ENCODE results near the gene MAEA. TPM values are rescaled to one million over a fixed set of nuclear protein-coding genes. Genes with fewer than 3 reads are reported as not detected.

MAEA gene
- total and polyA plus RNA-seq, 4 donors = 20.9 to 33.9 (median 29.8) TPM

GRCh38 chr4:1302159-1302558 is 12.5 kb downstream of the MAEA start (continued):
- TF ChIP-seq TAF1 (conservative IDR thresholded peaks at IDR 0.05) = no peak
- no peak for TF ChIP-seq MAX (IDR thresholded peaks at IDR 0.05)

GRCh38 chr4:1305261-1305711 is 15.6 kb downstream of the MAEA start:
- H3K4me3 ChIP-seq (ENCODE audit: low read depth in 1 of 3, low read length in 3 of 3) = no peak overlapping the region
- TF ChIP-seq MAX (IDR thresholded peaks at IDR 0.05) (no peak), NR2F2 (IDR thresholded peaks at IDR 0.05) (no peak), REST (IDR thresholded peaks at IDR 0.05) (no peak), YY1 (IDR thresholded peaks at IDR 0.05) (no peak), FOXA1 (IDR thresholded peaks at IDR 0.05) (no peak), RXRA (IDR thresholded peaks at IDR 0.05) (no peak), SP1 (IDR thresholded peaks at IDR 0.05) (no peak), FOXA2 (IDR thresholded peaks at IDR 0.05) (no peak), HNF4G (IDR thresholded peaks at IDR 0.05) (no peak)
- 90% methylated on average over 13 of the region's 13 CpGs for WGBS
- H3K9ac ChIP-seq (ENCODE audit: low read depth in 1 of 2, low read length in 2 of 2) = no peak overlapping the region
- H3K27ac ChIP-seq (ENCODE audit: low read depth in 1 of 2, low read length in 2 of 2) = no peak overlapping the region
- H3K4me1 ChIP-seq (ENCODE audit: control insufficient read depth in 4 of 4, insufficient read depth in 4 of 4, low read length in 3 of 4) = peaks cover 0 to 25% (median 18%) of the 10 kb centered on the region in 4 donors
- H3K27me3 ChIP-seq (ENCODE audit: control insufficient read depth in 4 of 4, insufficient read depth in 4 of 4, low read length in 3 of 4) = no peaks in the 10 kb centered on the region
- H3K36me3 ChIP-seq (ENCODE audit: control insufficient read depth in 4 of 4, insufficient read depth in 3 of 4, low read depth in 1 of 4, low read length in 3 of 4) = no peaks in the 10 kb centered on the region
- DNase-seq (ENCODE audit: low spot score) = no peak
- no peaks in the 10 kb centered on the region for H3K9me3 ChIP-seq (ENCODE audit: control insufficient read depth in 4 of 4, low read length in 3 of 4)

- 89% methylated on average over 17 of the region's 17 CpGs for WGBS
- no peak for TF ChIP-seq TAF1 (conservative IDR thresholded peaks at IDR 0.05)
- TF ChIP-seq NR2F2 (IDR thresholded peaks at IDR 0.05) = no peak
- no peak for TF ChIP-seq CTCF (IDR thresholded peaks at IDR 0.05; ENCODE audit: low read depth, low read length, missing input control)
- TF ChIP-seq ZBTB33 (IDR thresholded peaks at IDR 0.05) = no peak
- TF ChIP-seq HNF4G (IDR thresholded peaks at IDR 0.05) = no peak
- TF ChIP-seq HNF4A (conservative IDR thresholded peaks at IDR 0.05) = no peak
- Histone ChIP-seq H3K27ac (ENCODE audit: low read depth in 1 of 2, low read length in 2 of 2) (no peak overlapping the region), H3K4me3 (ENCODE audit: low read depth in 1 of 3, low read length in 3 of 3) (no peak overlapping the region), H3K9ac (ENCODE audit: low read depth in 1 of 2, low read length in 2 of 2) (no peak overlapping the region), H3K36me3 (ENCODE audit: control insufficient read depth in 4 of 4, insufficient read depth in 3 of 4, low read depth in 1 of 4, low read length in 3 of 4) (no peaks in the 10 kb centered on the region), H3K27me3 (ENCODE audit: control insufficient read depth in 4 of 4, insufficient read depth in 4 of 4, low read length in 3 of 4) (no peaks in the 10 kb centered on the region), H3K4me1 (ENCODE audit: control insufficient read depth in 4 of 4, insufficient read depth in 4 of 4, low read length in 3 of 4) (peaks cover 0 to 32% (median 20%) of the 10 kb centered on the region in 4 donors), H3K9me3 (ENCODE audit: control insufficient read depth in 4 of 4, low read length in 3 of 4) (no peaks in the 10 kb centered on the region)
- DNase-seq (ENCODE audit: low spot score) = no peak
These were observed 16.2 kb downstream of the MAEA start for GRCh38 chr4:1305781-1306455.

All from liver (tissue), 9 donors.